GM12864 (cell line): ENCODE data around the gene TSPAN11.

Experiments used
- DNase-seq: peaks from one replicate; pipeline ENCODE4 v3.0.0-alpha.2; 2011; ENCODE audit warnings: low read depth
- H3K4me3 ChIP-seq: 2 replicates; pipeline ENCODE4 v1.5.1; 2011; ENCODE audit warnings: mild to moderate bottlenecking, low read depth, low read length, control low read depth
- CTCF ChIP-seq: IDR thresholded peaks from 2 replicates; pipeline ENCODE4 v1.5.1; 2011; ENCODE audit warnings: low read depth, mild to moderate bottlenecking, moderate library complexity, low read length, control low read depth, inconsistent platforms; ENCODE audit errors: missing control alignments

Gene TSPAN11

GRCh38 chr12:30902001-30902400 lies 24.5 kb upstream of the TSPAN11 start:
- no peak for TF ChIP-seq CTCF
- no peak for DNase-seq
- no peak overlapping the region for H3K4me3 ChIP-seq

- no peak for DNase-seq
- no peak for TF ChIP-seq CTCF
- H3K4me3 ChIP-seq: no peak overlapping the region
Observed at GRCh38 chr12:30902596-30902995, 24.0 kb upstream of the TSPAN11 start.

GRCh38 chr12:30905463-30906009 lies 21.0 kb upstream of the TSPAN11 start:
- peak; percentile 3 for DNase-seq
- TF ChIP-seq CTCF: no peak
- H3K4me3 ChIP-seq: no peak overlapping the region

- no peak for TF ChIP-seq CTCF
- no peak for DNase-seq
- H3K4me3 ChIP-seq: no peak overlapping the region
Observed at GRCh38 chr12:30908076-30908721, 18.3 kb upstream of the TSPAN11 start.

DNA sequence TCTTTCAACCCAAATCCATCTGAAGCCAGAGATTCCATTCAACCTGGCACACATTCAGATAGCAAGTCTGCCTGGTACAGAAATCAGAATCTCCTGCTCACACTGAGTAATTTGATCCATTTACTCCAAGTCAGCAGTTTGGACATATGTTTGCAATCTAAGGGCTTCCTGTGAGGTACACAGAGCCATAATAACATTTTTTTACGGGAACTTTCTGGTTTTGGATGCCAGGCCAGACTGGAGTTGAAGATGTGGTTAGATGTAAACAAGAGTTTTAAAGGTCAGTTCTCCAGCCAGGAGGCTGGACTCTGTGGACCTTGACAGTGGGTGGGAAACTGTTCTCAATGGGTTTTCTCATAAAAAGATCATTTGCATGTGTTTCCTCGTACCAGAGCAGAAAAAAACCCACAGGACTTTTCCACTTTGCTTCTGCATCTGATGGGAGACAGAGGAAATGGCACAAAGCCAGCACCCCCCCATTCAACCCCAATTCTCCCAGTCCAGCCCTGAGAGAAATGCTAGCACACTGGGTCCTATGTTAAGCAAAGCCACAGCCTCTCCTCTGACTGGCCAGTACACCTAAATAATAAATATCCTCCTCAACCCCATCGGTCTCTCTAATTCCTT lies 17.7 kb upstream of the TSPAN11 start:
- DNase-seq: no peak
- TF ChIP-seq CTCF: no peak
- H3K4me3 ChIP-seq: no peak overlapping the region

GRCh38 chr12:30909349-30910037 lies 17.1 kb upstream of the TSPAN11 start:
- no peak for TF ChIP-seq CTCF
- no peak for DNase-seq
- H3K4me3 ChIP-seq: no peak overlapping the region
